HFFc6 (cell line): ENCODE data around the gene JCHAIN. TPM values are rescaled to one million over a fixed set of nuclear protein-coding genes. Genes with fewer than 3 reads are reported as not detected.

Source experiments
- DNase-seq: peaks from one replicate; pipeline ENCODE4 v3.0.0-alpha.2; 2018
- H3K27ac Mint-ChIP-seq: 2 replicates; pipeline ENCODE4 v1.8.0; 2020; ENCODE audit warnings: mild to moderate bottlenecking, mixed read lengths
- H3K27me3 Mint-ChIP-seq: 2 replicates; pipeline ENCODE4 v1.8.0; 2021; ENCODE audit warnings: mild to moderate bottlenecking, moderate library complexity, mixed read lengths; ENCODE audit not compliant: insufficient read depth
- H3K36me3 Mint-ChIP-seq: 2 replicates; pipeline ENCODE4 v1.8.0; 2021; ENCODE audit warnings: low read depth, mixed read lengths
- H3K4me1 Mint-ChIP-seq: 2 replicates; pipeline ENCODE4 v1.8.0; 2020; ENCODE audit warnings: low read depth, mixed read lengths
- H3K4me3 Mint-ChIP-seq: 2 replicates; pipeline ENCODE4 v1.8.0; 2020; ENCODE audit warnings: mild to moderate bottlenecking, moderate library complexity, mixed read lengths
- H3K9me3 Mint-ChIP-seq: 2 replicates; pipeline ENCODE4 v1.8.0; 2020; ENCODE audit warnings: mild to moderate bottlenecking, mixed read lengths
- total RNA-seq, 6 experiments: library from RNA; stranded (reverse); fragmentation: NEBNext Ultra II Directional; extraction: Animal tissue kit (Norgen Biotek cat#: 25700); gene quantifications; 2 replicates in 1 of 6; 3 replicates in 5 of 6; pipeline ENCODE4 v1.2.3, GENCODE V29; 2021
- TF ChIP-seq, protein P1 (sequence below): fragments of 200-600 bp; sonication (generic); IDR thresholded peaks from 2 replicates; pipeline ENCODE4 v1.5.0; 2021; ENCODE audit warnings: antibody characterized with exemption, mild to moderate bottlenecking

JCHAIN gene
- total RNA-seq, 6 experiments from 2014 or later: 0.15 to 1.3 (median 0.46) TPM; not detected in 1

DNA sequence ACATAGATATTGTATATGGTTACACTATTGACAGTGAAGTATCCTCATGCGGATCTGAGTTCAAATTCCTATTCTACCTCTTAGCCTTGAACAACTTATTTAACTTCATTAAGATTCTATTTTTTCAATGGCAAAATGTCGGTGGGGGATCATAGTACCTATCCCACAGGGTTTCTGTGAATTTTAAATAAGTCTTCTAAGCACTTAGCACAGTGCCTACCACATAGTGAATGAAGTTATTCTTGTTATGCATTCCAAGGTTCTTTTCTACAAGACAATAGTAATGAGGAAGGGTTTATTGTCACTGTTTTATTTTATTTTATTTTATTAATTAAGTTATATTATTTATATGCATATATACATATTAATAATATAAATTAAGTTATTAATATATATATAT lies 46.5 kb downstream of the JCHAIN start:
- no peaks in the 10 kb centered on the region for H3K4me1 Mint-ChIP-seq
- H3K27ac Mint-ChIP-seq: no peak overlapping the region
- no peaks in the 10 kb centered on the region for H3K36me3 Mint-ChIP-seq
- no peak for DNase-seq
- H3K27me3 Mint-ChIP-seq: no peaks in the 10 kb centered on the region; the same call in 1 of the 2 replicates
- H3K9me3 Mint-ChIP-seq: no peaks in the 10 kb centered on the region
- TF ChIP-seq, protein P1, sequence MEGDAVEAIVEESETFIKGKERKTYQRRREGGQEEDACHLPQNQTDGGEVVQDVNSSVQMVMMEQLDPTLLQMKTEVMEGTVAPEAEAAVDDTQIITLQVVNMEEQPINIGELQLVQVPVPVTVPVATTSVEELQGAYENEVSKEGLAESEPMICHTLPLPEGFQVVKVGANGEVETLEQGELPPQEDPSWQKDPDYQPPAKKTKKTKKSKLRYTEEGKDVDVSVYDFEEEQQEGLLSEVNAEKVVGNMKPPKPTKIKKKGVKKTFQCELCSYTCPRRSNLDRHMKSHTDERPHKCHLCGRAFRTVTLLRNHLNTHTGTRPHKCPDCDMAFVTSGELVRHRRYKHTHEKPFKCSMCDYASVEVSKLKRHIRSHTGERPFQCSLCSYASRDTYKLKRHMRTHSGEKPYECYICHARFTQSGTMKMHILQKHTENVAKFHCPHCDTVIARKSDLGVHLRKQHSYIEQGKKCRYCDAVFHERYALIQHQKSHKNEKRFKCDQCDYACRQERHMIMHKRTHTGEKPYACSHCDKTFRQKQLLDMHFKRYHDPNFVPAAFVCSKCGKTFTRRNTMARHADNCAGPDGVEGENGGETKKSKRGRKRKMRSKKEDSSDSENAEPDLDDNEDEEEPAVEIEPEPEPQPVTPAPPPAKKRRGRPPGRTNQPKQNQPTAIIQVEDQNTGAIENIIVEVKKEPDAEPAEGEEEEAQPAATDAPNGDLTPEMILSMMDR: no peak
- no peak overlapping the region for H3K4me3 Mint-ChIP-seq

DNA sequence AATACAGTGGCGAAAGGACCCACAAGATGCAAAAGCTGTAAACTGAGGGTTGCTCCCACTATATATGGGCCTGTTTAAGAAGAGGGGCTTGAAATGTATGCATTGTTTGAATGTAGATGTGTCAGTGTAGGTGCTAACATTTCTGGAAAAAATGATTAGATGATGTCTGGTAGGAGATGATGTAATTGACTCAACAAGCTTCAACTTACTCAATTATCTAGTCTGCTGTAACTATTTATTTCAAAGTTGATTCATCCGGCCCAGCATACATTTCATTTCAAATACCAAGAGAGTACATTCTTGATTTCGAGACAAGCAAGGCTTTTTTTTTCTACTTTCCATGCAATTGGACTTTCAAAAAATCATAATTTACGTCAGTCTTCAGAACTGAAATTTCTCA lies 47.0 kb downstream of the JCHAIN start:
- no peaks in the 10 kb centered on the region for H3K9me3 Mint-ChIP-seq
- H3K27ac Mint-ChIP-seq: no peak overlapping the region
- DNase-seq: no peak
- no peaks in the 10 kb centered on the region; the same call in 1 of the 2 replicates for H3K27me3 Mint-ChIP-seq
- peaks cover 2% of the 10 kb centered on the region for H3K4me1 Mint-ChIP-seq
- no peak overlapping the region for H3K4me3 Mint-ChIP-seq
- TF ChIP-seq, protein P1: no peak
- no peaks in the 10 kb centered on the region for H3K36me3 Mint-ChIP-seq

DNA sequence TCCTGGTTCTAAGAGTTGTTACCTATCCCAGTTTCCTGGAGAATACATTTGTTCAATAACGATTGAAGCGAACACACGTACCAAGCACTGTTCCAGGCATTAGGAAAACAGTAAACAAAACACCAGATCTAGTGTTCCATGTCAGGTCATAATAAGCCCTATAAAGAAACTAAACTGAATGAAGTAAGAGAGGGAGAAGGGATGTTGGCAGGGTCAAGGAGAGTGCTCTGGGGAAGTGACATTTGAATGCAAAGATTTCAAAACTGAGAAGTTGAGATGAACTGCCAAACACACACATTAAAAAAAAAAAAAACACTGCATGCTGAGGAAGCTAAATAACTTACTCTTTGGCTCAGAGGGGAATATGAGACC lies 52.1 kb downstream of the JCHAIN start:
- Mint-ChIP-seq H3K36me3 (no peaks in the 10 kb centered on the region), H3K4me1 (peaks cover 19% of the 10 kb centered on the region), H3K9me3 (no peaks in the 10 kb centered on the region), H3K27me3 (peaks cover 2% of the 10 kb centered on the region; the same call in 1 of the 2 replicates), H3K27ac (peak overlapping the region; percentile 8; the same call in 1 of the 2 replicates), H3K4me3 (peak overlapping the region; percentile 84)
- TF ChIP-seq, protein P1: no peak
- no peak for DNase-seq

DNA sequence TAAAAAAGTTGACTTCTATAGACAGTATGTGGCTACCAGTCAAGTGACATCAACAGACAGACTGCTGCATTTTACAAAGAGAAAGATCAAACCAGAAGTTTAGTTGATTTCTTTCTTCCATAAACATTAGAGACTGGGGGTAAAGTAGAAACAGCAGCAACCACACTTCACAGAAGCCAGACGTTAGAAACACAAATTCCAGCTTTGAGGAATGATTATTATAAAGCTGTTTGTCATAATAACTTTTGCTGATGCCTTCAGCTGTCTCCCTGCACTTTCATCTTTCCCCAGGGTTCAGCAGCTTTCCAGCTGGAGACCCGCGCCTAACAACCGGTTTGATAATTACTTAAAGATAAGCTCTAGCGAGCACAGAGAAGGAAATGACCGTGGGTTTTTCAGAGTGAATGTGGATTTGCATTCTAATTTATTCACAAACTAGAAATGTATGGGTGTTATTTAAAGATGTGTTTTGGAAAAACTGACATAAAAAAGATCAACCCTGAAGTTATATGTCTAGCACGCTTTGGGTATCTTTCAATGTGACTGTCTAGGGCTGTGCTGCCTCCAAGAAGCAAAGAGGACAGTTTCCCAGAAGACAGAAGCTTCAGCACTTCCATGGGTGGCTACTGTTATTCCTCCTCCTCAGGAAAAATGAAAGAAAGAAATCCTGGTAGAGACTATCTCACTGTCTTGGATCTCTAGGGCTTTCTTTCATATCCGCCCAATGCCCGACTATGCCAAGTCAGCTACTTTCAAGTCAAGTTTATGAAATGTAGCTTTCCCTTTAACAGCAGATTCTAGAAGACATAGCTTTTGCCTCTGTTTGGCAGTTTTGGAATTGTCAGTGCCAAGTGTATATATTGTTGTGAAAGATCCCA lies 52.8 kb downstream of the JCHAIN start:
- H3K9me3 Mint-ChIP-seq: no peaks in the 10 kb centered on the region
- no peak for DNase-seq
- peaks cover 19% of the 10 kb centered on the region for H3K4me1 Mint-ChIP-seq
- peak overlapping the region; percentile 8; the same call in 1 of the 2 replicates for H3K27ac Mint-ChIP-seq
- H3K27me3 Mint-ChIP-seq: peaks cover 2% of the 10 kb centered on the region; the same call in 1 of the 2 replicates
- H3K4me3 Mint-ChIP-seq: peak overlapping the region; percentile 84
- TF ChIP-seq, protein P1: no peak
- no peaks in the 10 kb centered on the region for H3K36me3 Mint-ChIP-seq

DNA sequence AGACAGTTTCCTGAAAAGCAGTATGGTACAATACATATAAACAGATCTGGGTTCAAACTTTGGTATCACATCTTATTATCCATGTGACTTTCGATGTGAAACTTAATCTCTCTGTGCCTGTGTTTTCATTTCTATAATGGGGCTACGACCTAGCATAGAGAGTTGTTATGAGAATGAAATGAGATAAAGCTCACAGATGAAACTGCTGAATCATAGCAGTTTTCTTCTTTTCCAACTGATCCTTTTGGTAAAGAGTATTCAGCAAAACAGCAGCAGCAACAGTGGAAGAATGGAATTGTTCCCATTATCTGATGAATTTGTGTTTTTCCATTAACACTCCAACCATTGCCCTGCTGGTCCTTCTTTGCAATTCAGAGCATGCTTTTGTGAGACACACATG lies 58.0 kb downstream of the JCHAIN start:
- TF ChIP-seq, protein P1: no peak
- H3K4me1 Mint-ChIP-seq: peaks cover 16% of the 10 kb centered on the region
- no peaks in the 10 kb centered on the region for H3K9me3 Mint-ChIP-seq

More for the DNA sequence above, 58.0 kb downstream of the JCHAIN start:
- no peak for DNase-seq
- Mint-ChIP-seq H3K4me3 (no peak overlapping the region), H3K27ac (no peak overlapping the region), H3K36me3 (no peaks in the 10 kb centered on the region), H3K27me3 (peaks cover 4% of the 10 kb centered on the region; the same call in 1 of the 2 replicates)
